Omental fat pad (tissue), 4 donors: ENCODE results near the gene ACOT12. TPM values are rescaled to one million over a fixed set of nuclear protein-coding genes. Genes with fewer than 3 reads are reported as not detected.

ENCODE experiments used
- ATAC-seq: fragments of 150-250 bp; one replicate; pipeline ENCODE4 v1.9.1; 2016; ENCODE audit warnings: mild to moderate bottlenecking, moderate library complexity; ENCODE audit not compliant: low FRiP score
- DNase-seq: peaks from one replicate; pipeline ENCODE4 v3.0.0-alpha.2; 2019; ENCODE audit warnings: low spot score
- total RNA-seq, 4 donors: library from RNA; depleted of rRNA; stranded (reverse); fragments of >200 nt; gene quantifications; one replicate each; pipeline ENCODE4 v1.1.0, GENCODE V29; 2016
- TF ChIP-seq, protein P1 (sequence below), 3 donors: fragments of 450-650 bp; IDR thresholded peaks; one replicate each; pipeline ENCODE4 v1.5.1; 2016 to 2017; ENCODE audit warnings: antibody characterized with exemption in 3 of 3, mild to moderate bottlenecking in 3 of 3, moderate library complexity in 2 of 3

The ACOT12 gene
- total RNA-seq, 4 donors from 2014 or later, result not detected

DNA sequence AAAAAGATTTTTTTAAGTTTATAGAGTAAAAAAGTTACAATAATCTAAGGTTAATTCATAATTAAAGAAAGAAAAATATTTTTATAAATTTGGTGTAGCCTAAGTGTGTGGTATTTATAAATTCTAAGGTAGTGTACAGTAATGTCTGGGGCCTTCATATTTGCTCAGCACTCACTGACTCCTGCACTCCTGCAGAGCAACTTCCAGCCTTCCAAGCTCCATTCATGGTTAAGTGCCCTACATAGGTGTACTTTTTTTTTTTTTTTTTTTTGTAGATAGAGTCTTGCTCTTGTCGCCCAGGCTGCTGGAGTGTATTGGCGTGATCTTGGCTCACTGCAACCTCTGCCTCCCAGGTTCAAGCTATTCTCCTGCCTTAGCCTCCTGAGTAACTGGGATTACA, 10.1 kb downstream of the ACOT12 start:
- ATAC-seq, result no peak
- DNase-seq, result no peak

DNA sequence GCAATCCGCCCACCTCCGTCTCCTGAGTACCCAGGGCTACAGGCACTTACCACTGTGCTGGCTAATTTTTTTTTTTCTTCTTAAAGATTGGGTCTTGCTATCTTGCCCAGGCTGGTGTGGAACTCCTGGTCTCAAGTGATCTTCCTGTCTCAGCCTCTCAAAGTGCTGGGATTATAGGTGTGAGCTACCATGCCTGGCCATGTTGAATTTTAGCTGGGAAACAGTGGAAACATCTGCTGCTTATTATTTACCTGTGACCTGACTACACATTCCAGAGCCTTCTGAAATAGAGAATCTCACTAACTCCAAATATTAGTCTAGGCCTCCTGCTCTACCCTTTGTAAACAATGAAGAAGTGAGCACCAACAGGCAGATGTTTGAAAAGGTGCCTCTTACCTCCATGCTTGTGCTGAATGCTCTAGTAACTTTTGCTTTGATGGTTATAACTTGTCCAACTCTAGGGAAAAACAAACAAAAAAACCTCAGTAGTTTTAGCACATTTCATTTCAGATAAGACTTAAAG, 22.5 kb downstream of the ACOT12 start:
- ATAC-seq (no peak), DNase-seq (no peak)
- TF ChIP-seq, protein P1, sequence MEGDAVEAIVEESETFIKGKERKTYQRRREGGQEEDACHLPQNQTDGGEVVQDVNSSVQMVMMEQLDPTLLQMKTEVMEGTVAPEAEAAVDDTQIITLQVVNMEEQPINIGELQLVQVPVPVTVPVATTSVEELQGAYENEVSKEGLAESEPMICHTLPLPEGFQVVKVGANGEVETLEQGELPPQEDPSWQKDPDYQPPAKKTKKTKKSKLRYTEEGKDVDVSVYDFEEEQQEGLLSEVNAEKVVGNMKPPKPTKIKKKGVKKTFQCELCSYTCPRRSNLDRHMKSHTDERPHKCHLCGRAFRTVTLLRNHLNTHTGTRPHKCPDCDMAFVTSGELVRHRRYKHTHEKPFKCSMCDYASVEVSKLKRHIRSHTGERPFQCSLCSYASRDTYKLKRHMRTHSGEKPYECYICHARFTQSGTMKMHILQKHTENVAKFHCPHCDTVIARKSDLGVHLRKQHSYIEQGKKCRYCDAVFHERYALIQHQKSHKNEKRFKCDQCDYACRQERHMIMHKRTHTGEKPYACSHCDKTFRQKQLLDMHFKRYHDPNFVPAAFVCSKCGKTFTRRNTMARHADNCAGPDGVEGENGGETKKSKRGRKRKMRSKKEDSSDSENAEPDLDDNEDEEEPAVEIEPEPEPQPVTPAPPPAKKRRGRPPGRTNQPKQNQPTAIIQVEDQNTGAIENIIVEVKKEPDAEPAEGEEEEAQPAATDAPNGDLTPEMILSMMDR (IDR thresholded peaks at IDR 0.05), result no peak

More for the DNA sequence above, 10.1 kb downstream of the ACOT12 start:
- TF ChIP-seq, protein P1 (IDR thresholded peaks at IDR 0.05), result no peak

DNA sequence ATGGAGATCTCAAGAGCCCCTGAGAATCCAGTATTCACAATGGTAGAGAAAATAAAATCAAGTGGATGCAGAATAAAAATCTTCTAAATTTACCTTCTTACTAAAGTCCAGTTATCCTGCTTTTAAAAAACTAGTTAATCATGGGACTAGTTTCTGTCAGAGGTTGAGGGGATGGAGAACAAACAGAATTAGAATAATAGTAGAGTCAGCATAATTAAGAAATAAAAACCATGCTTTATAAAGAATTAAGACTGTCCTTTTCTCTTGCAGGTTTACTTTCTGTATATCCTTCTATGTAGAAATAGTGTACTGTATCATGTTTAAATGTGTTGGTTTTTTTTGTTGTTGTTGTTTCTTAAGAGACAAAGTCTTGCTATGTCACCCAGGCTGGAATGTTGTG, 23.0 kb downstream of the ACOT12 start:
- no peak for DNase-seq
- TF ChIP-seq, protein P1 (IDR thresholded peaks at IDR 0.05), result no peak
- no peak for ATAC-seq

DNA sequence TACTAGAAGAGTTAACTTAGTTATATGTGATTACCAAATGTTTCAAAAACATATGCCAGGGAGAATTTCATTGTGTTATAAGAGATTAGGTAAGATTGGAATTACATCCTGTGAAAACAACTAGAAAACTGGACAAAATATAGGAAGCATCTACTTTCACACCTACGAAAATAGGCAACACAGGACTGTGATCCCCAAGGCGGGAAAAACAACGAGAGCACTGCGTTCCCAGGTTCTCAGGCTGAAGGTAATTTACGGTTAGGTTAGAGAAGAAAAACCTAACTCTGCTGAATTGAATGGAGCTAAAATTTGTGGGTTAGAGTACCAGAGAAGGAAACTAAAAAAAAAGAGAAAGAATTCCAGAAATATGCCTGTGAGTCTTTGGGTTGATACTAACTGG, 28.4 kb downstream of the ACOT12 start:
- ATAC-seq (no peak), DNase-seq (no peak)
- TF ChIP-seq, protein P1 (IDR thresholded peaks at IDR 0.05), result no peak

DNA sequence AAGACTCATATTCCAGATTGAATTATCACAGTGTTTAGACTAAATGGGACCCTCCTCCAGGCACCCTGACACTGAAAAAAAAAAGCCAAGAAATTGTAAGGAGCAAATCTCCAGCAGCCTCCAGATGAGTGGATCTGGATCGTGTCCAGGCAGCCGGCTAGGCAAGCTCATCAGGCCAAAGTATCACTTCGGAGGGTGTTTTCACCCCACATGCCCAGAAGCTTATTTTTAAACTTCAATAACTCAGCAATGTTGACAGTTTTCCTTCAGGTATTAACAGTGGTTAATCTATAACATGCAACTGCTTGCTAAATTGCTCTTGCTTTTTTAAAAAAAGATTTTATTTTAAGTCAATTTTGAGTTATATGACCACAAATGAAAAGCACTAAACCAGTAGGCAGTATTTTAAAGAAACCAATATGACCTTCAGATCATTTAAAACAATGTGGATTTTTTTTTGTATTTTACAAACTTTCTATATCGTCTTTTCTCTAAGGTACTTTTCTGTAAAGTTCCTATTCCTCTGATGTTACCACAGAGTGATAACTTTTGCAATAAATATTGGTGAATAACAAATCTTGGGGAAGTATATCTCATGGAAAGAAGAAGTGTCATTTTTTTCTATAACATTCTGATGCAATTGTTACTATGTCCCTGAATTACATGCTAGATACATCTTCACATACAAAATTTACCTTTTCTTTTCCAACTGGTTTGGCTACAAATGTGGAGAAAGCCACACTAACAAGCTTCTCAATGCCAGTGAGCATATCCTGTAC, 30.7 kb downstream of the ACOT12 start:
- ATAC-seq (no peak), DNase-seq (no peak)
- TF ChIP-seq, protein P1 (IDR thresholded peaks at IDR 0.05), result no peak

DNA sequence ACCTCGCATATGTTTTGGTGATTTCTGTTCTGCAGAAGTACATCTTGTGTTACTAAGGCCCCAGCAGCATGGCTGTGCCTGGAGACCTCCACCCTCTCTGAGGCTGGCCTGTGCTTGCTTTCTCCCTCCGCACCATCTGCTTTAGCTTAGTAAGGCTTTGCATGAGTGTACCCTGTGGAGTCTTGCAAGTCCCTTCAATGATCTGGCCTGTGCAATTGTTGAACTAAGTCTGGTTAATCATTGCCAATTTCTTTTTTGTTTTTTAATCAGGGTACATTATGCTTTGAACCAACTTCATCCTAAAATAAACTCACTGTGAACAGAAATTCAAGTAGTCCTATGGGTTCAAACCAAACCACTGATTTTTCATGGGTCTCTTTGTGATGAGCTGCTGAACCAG, 32.3 kb downstream of the ACOT12 start:
- DNase-seq (no peak), ATAC-seq (no peak)
- TF ChIP-seq, protein P1 (IDR thresholded peaks at IDR 0.05), result no peak

DNA sequence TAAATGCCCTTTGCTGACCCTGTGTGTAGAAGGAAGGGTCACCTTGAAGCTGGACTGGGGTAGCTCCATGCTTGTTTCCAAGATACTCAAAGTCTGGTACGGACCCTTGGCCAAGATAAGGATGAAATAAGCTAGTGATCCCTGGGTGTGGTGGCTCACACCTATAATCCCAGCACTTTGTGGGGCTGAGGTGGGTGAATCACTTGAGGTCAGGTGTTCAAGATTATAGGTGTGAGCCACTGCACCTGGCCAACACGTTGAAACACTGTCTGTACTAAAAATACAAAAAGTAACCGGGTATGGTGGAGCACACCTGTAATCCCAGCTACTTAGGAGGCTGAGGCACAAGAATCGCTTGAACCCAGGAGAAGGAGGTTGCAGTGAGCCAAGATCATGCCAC, 33.3 kb downstream of the ACOT12 start:
- DNase-seq (no peak), ATAC-seq (no peak)
- TF ChIP-seq, protein P1 (IDR thresholded peaks at IDR 0.05), result no peak
